ENCODE results near the gene TRPC5OS. TPM values are rescaled to one million over a fixed set of nuclear protein-coding genes. Genes with fewer than 3 reads are reported as not detected.

The TRPC5OS gene
- not detected in 2 replicates for total RNA-seq

DNA sequence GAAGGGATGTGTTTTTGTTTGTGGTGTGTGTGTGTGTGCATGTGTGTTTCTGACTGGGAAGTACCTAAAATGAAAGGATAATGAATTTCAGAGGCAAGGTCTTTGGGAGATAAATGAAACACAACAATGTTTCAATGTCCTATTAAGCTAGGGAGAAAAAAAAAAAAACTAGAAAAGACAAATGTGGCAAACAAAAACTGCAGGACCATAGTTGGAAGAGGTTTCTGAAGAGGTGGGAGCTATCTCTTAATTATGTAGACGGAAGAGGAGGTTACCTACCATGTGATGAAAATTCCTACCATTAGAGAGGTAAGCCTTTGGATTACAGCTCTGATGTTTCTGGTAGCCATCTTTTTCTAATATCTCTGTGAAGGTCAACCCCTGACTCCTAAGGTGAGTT lies at the start of gene TRPC5OS:
TSS of gene TRPC5OS (plus strand) at position 301 of the 400 bp plus-strand sequence. CDS start 25,669 bp downstream, outside the sequence.
- Mint-ChIP-seq H3K27ac (no peak within 1 kb of the TSS), H3K9me3 (no peaks in the 10 kb centered on the region), H3K4me1 (ENCODE audit: low read depth) (no peaks in the 10 kb centered on the region), H3K27me3 (ENCODE audit: insufficient read depth) (peaks cover 3% of the 10 kb centered on the region), H3K4me3 (no peak within 1 kb of the TSS), H3K36me3 (ENCODE audit: low read depth) (no peaks in the 10 kb centered on the region)
- intact Hi-C loops (cut with micrococcal nuclease): no loop called here
- DNase-seq (ENCODE audit: low spot score): no peak

DNA sequence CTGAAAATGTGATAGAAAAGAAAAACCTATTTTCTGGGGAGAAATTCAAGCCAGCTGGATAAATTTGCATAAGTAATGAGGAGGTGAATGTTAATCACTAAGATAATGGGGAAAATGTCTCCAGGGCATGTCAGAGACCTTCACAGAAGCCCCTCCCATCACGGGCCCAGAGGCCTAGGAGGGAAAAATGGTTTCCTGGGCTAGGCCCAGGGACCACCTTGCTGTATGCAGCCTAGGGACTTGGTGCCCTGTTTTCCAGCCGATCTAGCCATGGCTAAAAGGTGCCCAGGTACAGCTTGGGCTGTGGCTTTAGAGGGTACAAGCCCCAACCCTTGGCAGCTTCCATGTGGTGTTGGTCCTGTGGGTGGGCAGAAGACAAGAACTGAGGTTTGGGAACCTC lies 46.6 kb upstream of the TRPC5OS start:
- Mint-ChIP-seq H3K27me3 (ENCODE audit: insufficient read depth) (no peaks in the 10 kb centered on the region), H3K36me3 (ENCODE audit: low read depth) (no peaks in the 10 kb centered on the region), H3K4me1 (ENCODE audit: low read depth) (no peaks in the 10 kb centered on the region), H3K9me3 (no peaks in the 10 kb centered on the region), H3K4me3 (no peak overlapping the region), H3K27ac (no peak overlapping the region)
- DNase-seq (ENCODE audit: low spot score): no peak
- intact Hi-C loops (cut with micrococcal nuclease): no loop called here

DNA sequence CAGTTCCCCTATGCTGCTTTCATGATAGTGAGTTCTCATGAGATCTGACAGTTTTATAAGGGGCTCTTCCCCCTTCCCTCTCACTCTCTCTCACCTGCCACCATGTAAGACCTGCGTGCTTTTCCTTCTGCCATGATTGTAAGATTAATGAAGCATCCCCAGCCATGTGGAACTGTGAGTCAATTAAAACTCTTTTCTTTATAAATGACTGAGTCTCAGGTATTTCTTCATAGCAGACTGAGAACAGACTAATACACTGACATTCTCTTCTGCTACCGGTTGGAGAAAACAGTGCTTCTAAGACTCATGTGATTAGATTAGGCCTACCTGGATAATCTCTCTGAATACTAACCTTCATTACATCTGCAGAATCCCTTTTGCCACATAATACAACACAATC lies 45.4 kb upstream of the TRPC5OS start:
- Mint-ChIP-seq H3K4me1 (ENCODE audit: low read depth) (no peaks in the 10 kb centered on the region), H3K36me3 (ENCODE audit: low read depth) (no peaks in the 10 kb centered on the region), H3K27ac (no peak overlapping the region), H3K27me3 (ENCODE audit: insufficient read depth) (no peaks in the 10 kb centered on the region), H3K9me3 (no peaks in the 10 kb centered on the region), H3K4me3 (no peak overlapping the region)
- DNase-seq (ENCODE audit: low spot score): no peak
- intact Hi-C loops (cut with micrococcal nuclease): no loop called here

DNA sequence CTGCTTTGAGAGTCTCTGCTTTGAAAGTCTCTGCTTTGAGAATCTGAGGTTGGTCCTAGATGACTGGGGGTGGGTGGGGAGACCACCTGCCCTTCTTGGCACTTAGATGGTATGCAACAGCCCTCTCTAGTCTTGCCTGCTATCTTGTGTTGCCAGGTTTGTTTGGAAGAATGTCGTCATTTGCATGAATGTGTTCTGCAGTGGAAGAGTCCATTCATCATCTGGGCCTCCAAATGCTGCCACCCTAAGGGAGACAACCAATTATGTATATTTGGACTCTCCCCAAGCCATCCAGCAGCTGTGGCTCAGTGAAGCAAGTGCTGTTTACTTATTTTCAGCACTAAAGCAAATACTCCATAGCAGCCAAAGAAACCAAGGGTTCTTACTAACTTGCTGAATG lies 44.6 kb upstream of the TRPC5OS start:
- intact Hi-C loops (cut with micrococcal nuclease): no loop called here
- Mint-ChIP-seq H3K36me3 (ENCODE audit: low read depth) (no peaks in the 10 kb centered on the region), H3K4me3 (no peak overlapping the region), H3K9me3 (no peaks in the 10 kb centered on the region), H3K27ac (no peak overlapping the region), H3K4me1 (ENCODE audit: low read depth) (no peaks in the 10 kb centered on the region), H3K27me3 (ENCODE audit: insufficient read depth) (no peaks in the 10 kb centered on the region)
- DNase-seq (ENCODE audit: low spot score): no peak

DNA sequence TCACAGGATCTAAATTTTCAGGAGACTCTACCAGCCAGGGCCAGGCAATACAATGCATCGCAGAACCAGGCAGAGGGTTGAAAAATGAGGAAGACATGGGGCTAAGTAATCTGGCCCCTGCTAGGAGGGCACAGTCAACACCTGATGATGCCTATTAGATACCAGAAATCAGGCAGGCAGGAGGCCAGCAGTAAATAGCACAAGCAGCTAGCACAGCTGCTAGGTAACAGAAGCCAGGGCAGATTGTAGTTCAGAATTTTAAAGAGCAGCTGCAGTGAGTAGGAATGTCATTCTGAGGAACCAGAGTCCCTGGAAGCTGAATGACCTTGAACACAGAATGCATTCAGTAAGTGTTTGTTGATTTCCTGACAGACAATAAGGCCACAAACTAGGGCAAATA lies 38.8 kb upstream of the TRPC5OS start:
- H3K4me1 Mint-ChIP-seq (ENCODE audit: low read depth): no peaks in the 10 kb centered on the region
- H3K27ac Mint-ChIP-seq: no peak overlapping the region
- intact Hi-C loops (cut with micrococcal nuclease): no loop called here

DNA sequence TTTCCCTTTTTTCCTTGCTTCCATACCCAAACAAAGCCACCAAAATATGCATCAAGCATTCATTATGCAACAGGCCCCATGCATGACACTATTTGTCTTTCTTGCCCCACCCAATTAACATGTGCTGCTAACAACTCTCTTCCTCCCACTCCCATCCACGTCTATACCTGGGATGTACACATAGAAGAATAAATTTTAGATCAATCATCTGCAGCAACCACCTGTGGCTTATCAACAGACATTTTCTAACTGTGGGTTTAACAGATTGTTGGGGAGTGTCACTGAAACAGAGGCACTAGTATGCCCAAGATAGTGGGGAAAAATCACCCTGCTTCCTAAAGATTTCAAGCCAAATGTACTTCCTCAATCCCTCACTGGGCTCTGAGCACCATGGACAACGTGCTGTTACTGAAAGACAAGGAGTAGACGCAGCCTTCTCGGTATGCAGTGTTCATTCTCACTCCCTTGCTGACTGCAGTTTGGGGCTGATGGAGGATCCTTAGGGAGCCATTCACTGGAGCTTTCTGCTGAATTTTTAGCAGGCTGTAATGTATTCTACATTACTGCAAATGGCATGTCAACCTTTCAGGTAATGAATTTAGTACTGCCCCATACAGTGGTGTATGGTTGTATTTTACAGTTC lies 28.4 kb upstream of the TRPC5OS start:
- H3K27me3 Mint-ChIP-seq (ENCODE audit: insufficient read depth): no peaks in the 10 kb centered on the region
- no peak overlapping the region for H3K27ac Mint-ChIP-seq

More for the DNA sequence above, 38.8 kb upstream of the TRPC5OS start:
- Mint-ChIP-seq H3K36me3 (ENCODE audit: low read depth) (no peaks in the 10 kb centered on the region), H3K9me3 (no peaks in the 10 kb centered on the region), H3K27me3 (ENCODE audit: insufficient read depth) (no peaks in the 10 kb centered on the region), H3K4me3 (no peak overlapping the region)
- no peak for DNase-seq (ENCODE audit: low spot score)

DNA sequence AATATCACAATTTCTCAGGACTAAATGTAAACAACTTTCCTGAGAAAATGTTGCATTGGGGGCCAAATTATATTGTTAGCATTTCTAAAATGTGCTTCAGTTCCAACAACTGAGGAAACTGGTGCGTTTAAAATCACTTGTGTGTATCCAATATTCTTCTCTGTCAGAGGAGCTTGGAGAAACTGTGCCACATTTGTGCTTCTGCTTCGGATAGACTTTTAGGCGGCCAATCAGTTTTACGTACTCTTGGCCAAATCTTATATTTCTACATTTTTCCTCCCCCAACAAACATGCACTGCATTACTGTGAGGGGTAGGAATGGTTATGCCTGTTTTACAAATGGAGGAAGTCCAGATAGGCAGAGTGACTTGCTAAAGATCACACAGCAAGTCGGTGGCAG lies 27.4 kb upstream of the TRPC5OS start:
- Mint-ChIP-seq H3K9me3 (no peaks in the 10 kb centered on the region), H3K4me3 (no peak overlapping the region), H3K27ac (no peak overlapping the region), H3K36me3 (ENCODE audit: low read depth) (no peaks in the 10 kb centered on the region), H3K4me1 (ENCODE audit: low read depth) (no peaks in the 10 kb centered on the region), H3K27me3 (ENCODE audit: insufficient read depth) (no peaks in the 10 kb centered on the region)
- intact Hi-C loops (cut with micrococcal nuclease): no loop called here
- DNase-seq (ENCODE audit: low spot score): no peak

More for the DNA sequence above, 28.4 kb upstream of the TRPC5OS start:
- Mint-ChIP-seq H3K4me1 (ENCODE audit: low read depth) (no peaks in the 10 kb centered on the region), H3K4me3 (no peak overlapping the region), H3K9me3 (no peaks in the 10 kb centered on the region), H3K36me3 (ENCODE audit: low read depth) (no peaks in the 10 kb centered on the region)
- no peak for DNase-seq (ENCODE audit: low spot score)
- intact Hi-C loops (cut with micrococcal nuclease): no loop called here

DNA sequence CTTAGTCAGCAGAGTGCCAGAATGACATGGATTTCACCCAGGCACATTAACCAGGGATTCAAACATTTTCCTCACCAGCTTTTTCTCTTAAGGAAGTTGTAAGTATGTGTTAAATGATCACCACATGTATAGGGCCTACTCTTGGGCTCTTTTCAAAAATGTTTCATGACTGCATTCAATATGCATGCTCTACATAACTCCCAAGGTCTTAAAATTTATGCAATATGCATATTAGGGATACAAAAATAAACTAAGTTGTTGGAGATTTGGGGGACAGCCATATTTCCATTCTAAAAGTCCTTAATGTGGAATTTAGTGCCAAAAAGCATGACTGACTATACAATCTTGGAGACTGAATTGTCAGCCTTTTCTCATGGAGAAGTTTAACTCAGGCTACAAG lies 25.0 kb upstream of the TRPC5OS start:
- Mint-ChIP-seq H3K9me3 (no peaks in the 10 kb centered on the region), H3K4me3 (no peak overlapping the region), H3K27ac (no peak overlapping the region), H3K4me1 (ENCODE audit: low read depth) (no peaks in the 10 kb centered on the region), H3K27me3 (ENCODE audit: insufficient read depth) (no peaks in the 10 kb centered on the region), H3K36me3 (ENCODE audit: low read depth) (no peaks in the 10 kb centered on the region)
- no peak for DNase-seq (ENCODE audit: low spot score)
- intact Hi-C loops (cut with micrococcal nuclease): no loop called here

DNA sequence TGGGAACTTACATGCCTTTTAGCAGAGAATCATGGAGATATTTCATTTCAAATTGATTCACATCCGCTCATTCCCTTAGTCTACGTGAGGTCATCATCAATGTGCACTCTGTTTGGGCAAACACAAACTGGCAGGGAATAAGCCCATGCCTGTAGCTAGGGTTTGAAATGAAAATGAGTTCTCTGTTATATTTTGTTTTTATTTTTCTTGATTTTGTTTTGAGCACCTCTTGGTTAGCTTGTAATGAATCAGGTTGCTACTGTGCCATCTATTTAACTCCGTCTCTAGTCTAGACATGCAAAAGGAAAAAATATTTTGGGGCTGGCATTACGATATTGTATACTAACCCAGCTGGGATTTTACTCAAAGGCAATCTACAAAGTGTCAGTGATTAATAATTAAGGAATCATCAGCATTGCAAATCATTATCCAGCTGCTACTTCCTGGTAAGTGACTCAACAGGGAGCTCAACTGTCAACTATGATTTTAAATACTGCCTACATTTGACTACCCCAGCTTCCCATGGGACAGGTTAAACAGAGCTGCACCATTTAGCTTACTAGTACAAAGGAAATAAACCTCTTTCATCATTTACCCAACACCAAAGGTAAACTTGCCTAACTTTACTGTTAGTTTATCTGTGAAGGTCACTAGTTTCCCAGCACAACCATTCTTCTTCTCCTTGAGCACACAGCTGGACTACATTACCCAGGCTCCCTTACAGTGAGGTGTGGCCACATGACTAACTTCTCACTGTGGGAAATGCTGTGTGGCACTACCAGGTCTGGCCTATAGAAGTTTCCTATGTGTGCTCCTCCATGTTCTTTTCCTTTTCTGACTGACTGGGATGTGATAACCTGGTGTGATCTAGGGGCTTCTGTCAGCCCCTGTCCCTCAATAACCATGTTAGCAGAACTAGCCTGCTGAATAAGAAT lies 21.2 kb upstream of the TRPC5OS start:
- intact Hi-C loops (cut with micrococcal nuclease): no loop called here
- no peaks in the 10 kb centered on the region for H3K9me3 Mint-ChIP-seq
- H3K36me3 Mint-ChIP-seq (ENCODE audit: low read depth): no peaks in the 10 kb centered on the region
- H3K4me1 Mint-ChIP-seq (ENCODE audit: low read depth): no peaks in the 10 kb centered on the region
- no peaks in the 10 kb centered on the region for H3K27me3 Mint-ChIP-seq (ENCODE audit: insufficient read depth)
- H3K27ac Mint-ChIP-seq: peak overlapping the region; percentile 27
- no peak for DNase-seq (ENCODE audit: low spot score)
- H3K4me3 Mint-ChIP-seq: no peak overlapping the region

DNA sequence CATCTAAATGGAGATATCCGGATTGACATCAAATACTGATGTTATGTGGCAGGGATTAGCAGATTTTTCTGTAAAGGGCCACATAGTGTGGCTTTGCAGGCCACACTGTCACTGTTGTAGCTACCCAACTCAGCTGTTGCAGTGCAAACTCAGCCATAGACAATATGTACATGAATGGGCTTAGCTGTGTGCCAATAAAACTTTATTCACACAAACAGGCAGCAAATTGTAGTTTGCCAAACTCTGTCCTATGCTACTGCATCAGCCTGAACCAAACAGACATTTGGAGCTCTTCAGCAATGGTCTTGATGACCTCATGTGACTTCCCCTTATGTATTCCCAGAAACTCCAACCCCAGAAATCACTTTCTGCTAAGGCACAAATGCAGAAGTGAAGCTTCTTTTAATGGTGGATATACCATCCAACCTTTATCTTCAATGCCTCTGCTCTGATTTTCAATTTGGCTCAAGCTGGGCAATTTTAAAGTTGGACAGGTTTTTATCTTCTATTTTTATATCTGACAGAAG lies 18.4 kb upstream of the TRPC5OS start:
- no peak for DNase-seq (ENCODE audit: low spot score)
- H3K36me3 Mint-ChIP-seq (ENCODE audit: low read depth): no peaks in the 10 kb centered on the region
- no peak overlapping the region for H3K27ac Mint-ChIP-seq
- intact Hi-C loops (cut with micrococcal nuclease): no loop called here
- no peak overlapping the region for H3K4me3 Mint-ChIP-seq
- no peaks in the 10 kb centered on the region for H3K27me3 Mint-ChIP-seq (ENCODE audit: insufficient read depth)
- H3K9me3 Mint-ChIP-seq: no peaks in the 10 kb centered on the region
- H3K4me1 Mint-ChIP-seq (ENCODE audit: low read depth): no peaks in the 10 kb centered on the region

DNA sequence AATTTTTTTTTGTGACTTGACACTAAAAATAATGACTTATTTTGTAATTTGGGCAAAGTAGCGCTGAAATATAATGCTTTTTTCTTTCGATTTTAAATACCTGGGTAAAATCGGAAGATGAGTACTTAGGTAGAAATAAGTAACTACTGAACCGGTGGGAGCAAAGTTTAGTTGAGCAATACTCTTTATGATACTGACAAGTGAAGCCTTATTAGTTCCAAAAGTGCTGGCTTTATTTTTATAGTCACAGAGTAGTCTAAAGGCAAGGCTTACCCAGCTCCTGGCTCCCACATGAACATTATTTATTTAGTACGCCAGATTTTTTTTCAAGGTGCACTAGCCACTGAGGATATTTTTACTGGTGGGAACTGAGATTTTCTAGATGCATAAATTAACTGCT lies 14.4 kb upstream of the TRPC5OS start:
- Mint-ChIP-seq H3K9me3 (no peaks in the 10 kb centered on the region), H3K4me3 (no peak overlapping the region), H3K27ac (no peak overlapping the region), H3K36me3 (ENCODE audit: low read depth) (no peaks in the 10 kb centered on the region), H3K4me1 (ENCODE audit: low read depth) (no peaks in the 10 kb centered on the region), H3K27me3 (ENCODE audit: insufficient read depth) (no peaks in the 10 kb centered on the region)
- DNase-seq (ENCODE audit: low spot score): no peak
- intact Hi-C loops (cut with micrococcal nuclease): no loop called here

DNA sequence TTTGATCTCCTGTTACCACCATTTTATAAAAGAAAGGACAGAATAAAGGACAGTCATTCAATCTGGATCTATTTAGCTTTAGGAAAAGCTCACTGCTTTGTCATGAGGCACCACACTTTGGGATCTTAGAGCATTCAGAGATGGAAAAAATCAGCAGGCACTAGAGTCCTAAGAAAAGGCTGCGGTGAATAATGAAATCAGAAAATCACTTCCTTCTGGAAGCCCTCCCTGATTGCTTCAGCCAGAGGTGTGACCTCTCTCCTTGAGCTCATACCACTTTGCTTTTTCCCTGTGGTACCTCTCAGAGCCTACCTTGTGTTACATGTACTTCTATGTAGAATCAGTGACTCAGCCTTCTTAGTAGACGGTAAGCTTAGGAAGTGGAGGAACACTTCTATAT lies 8.7 kb upstream of the TRPC5OS start:
- no peak overlapping the region for H3K27ac Mint-ChIP-seq
- no peaks in the 10 kb centered on the region for H3K27me3 Mint-ChIP-seq (ENCODE audit: insufficient read depth)
- intact Hi-C loops (cut with micrococcal nuclease): no loop called here
- H3K9me3 Mint-ChIP-seq: no peaks in the 10 kb centered on the region
- DNase-seq (ENCODE audit: low spot score): no peak
- H3K36me3 Mint-ChIP-seq (ENCODE audit: low read depth): no peaks in the 10 kb centered on the region
- peaks cover 6% of the 10 kb centered on the region for H3K4me1 Mint-ChIP-seq (ENCODE audit: low read depth)
- H3K4me3 Mint-ChIP-seq: no peak overlapping the region

Data from activated T-helper 1 cell treated with anti-CD3 and anti-CD28 coated beads, Interleukin-12 subunit alpha, Interleukin-12 subunit beta, Interleukin-2, Interleukin-4 antibody, amounts not matched to agents 30 ng/mL and 10 ng/mL and 1 ng/mL, durations not matched to agents 14 hours and 24 hours and 36 hours (primary cell).